Measurements from ENCODE around the gene TPRKB.

GRCh38 chr2:73762571-73762970, 25.4 kb upstream of the TPRKB start:
- TF ChIP-seq CTCF (IDR thresholded peaks at IDR 0.05; ENCODE audit: borderline replicate concordance, extremely low read depth, low read length, poor library complexity, severe bottlenecking) (no peak), EZH2 (IDR thresholded peaks at IDR 0.05; ENCODE audit: borderline replicate concordance, low read depth, low read length, severe bottlenecking) (no peak)
